GM19455 (cell line): ENCODE measurements around the gene TTC39C.
"Not testable (repeated sequence)": the region's sequence is repeated elsewhere in the genome, so short reads cannot be mapped to it uniquely, and the experiment has no call there.

Experiments
- ATAC-seq: cut with Tn5 transposase; IDR thresholded peaks from one replicate; pipeline ENCODE4 v1.9.1; 2021; ENCODE audit not compliant: unreplicated experiment

Gene TTC39C

GRCh38 chr18:24121625-24122024 is 107.1 kb downstream of the TTC39C start:
- no peak for ATAC-seq

GRCh38 chr18:24126155-24126961 is 111.8 kb downstream of the TTC39C start:
- no peak for ATAC-seq

GRCh38 chr18:24127735-24128134 is 113.2 kb downstream of the TTC39C start:
- no peak for ATAC-seq

- no peak for ATAC-seq
Observed at GRCh38 chr18:24128700-24129099, 114.1 kb downstream of the TTC39C start.

- ATAC-seq, result no peak
Observed at GRCh38 chr18:24130494-24130893, 115.9 kb downstream of the TTC39C start.

- no peak for ATAC-seq
Observed at GRCh38 chr18:24136967-24137373, 122.4 kb downstream of the TTC39C start.

- ATAC-seq, result peak; percentile 31
Observed at GRCh38 chr18:24138409-24138788, 123.8 kb downstream of the TTC39C start.

- peak; percentile 95 for ATAC-seq
Observed at GRCh38 chr18:24138789-24139616, 124.4 kb downstream of the TTC39C start, which contains the start of gene CABYR. CABYR (plus strand) TSS chr18:24139062; CDS start chr18:24143115, 4,053 bp downstream.

- ATAC-seq, result no peak
Observed at GRCh38 chr18:24140697-24141096, 126.1 kb downstream of the TTC39C start.

- ATAC-seq, result no peak
Observed at GRCh38 chr18:24142376-24142775, 127.8 kb downstream of the TTC39C start.

- ATAC-seq, result not testable (repeated sequence)
Observed at GRCh38 chr18:24149591-24149990, 135.0 kb downstream of the TTC39C start.

GRCh38 chr18:24153397-24153796 is 138.8 kb downstream of the TTC39C start:
- no peak for ATAC-seq

- ATAC-seq, result no peak
Observed at GRCh38 chr18:24157855-24158254, 143.3 kb downstream of the TTC39C start.

GRCh38 chr18:24160086-24160485 is 145.5 kb downstream of the TTC39C start:
- ATAC-seq, result no peak

- ATAC-seq, result no peak
Observed at GRCh38 chr18:24161304-24161703, 146.8 kb downstream of the TTC39C start.

- ATAC-seq, result no peak
Observed at GRCh38 chr18:24168496-24168895, 153.9 kb downstream of the TTC39C start.

GRCh38 chr18:24170360-24170759 is 155.8 kb downstream of the TTC39C start:
- no peak for ATAC-seq

GRCh38 chr18:24173997-24174396 is 159.4 kb downstream of the TTC39C start:
- no peak for ATAC-seq

GRCh38 chr18:24176727-24177416 is 162.3 kb downstream of the TTC39C start:
- ATAC-seq, result peak; percentile 87

GRCh38 chr18:24177499-24178133 is 163.1 kb downstream of the TTC39C start:
- no peak for ATAC-seq

GRCh38 chr18:24180048-24180447 is 165.5 kb downstream of the TTC39C start:
- ATAC-seq, result no peak
